Activated CD4-positive, CD25-positive, alpha-beta regulatory T cell treated with anti-CD3 and anti-CD28 coated beads, Interleukin-2, amount 50 U/mL, for 24 hours (primary cell): ENCODE measurements around the gene MLPH.
A peak's percentile ranks its signal among the peaks of the same experiment; 100 is the strongest.

Source experiments
- ATAC-seq, 2 donors: fragments of 150-1000 bp; cut with Tn5 transposase; one replicate each; pipeline ENCODE4 v1.10.0; 2021; ENCODE audit warnings: mild to moderate bottlenecking in 1 of 2, moderate library complexity in 1 of 2

Gene MLPH

DNA sequence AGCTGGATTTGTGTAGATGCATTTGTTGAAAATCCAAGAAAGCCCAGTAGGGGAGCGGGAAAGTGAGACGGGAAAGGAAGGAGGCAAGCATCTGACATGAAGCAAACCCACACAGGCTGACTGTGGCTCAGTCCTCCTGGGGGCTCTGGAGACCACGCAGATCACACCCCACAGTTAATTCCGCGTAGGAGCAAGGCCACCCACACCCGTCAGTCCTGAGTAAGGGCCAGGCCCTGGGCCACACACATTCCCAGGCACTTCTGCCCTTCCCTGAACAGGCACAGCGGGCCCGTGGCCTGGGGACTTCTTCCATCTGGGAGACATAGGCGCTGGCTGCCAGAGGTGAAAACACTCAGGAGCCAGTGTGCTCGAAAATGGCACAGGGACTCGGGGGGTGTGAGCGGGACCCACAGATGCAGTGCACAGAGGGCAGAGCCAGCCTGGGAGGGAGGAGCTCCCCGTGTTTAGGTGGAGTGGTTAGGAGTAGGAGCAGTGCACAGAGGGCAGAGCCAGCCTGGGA, 59.9 kb downstream of the MLPH start:
- no peak for ATAC-seq

DNA sequence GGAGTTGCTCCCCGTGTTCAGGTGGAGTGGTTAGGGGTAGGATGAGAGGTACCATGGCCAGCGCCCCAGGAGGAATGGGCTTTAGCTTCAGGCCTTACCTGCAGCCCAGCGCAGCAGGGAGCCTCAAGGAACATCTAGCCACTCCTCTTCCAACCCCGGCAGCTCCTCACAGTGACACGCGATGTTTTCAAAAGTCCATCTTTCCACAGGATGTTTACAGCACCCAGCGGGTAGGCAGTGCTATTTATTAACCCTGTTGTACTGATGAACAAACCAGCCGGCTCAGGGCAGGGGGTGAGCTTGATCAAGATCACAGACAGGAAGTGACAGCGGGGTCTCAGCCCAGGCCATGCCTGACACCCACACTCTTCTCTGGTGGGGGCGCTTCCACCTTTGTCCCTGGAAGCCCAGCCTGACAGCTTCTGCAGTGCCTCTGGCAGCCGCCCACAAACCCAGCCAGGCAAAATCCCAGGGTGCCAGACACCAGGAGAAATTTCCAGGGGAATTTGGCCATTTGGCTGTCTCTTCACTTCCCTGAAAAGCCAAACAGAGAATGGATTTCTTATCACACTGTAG, 60.9 kb downstream of the MLPH start:
- no peak for ATAC-seq

DNA sequence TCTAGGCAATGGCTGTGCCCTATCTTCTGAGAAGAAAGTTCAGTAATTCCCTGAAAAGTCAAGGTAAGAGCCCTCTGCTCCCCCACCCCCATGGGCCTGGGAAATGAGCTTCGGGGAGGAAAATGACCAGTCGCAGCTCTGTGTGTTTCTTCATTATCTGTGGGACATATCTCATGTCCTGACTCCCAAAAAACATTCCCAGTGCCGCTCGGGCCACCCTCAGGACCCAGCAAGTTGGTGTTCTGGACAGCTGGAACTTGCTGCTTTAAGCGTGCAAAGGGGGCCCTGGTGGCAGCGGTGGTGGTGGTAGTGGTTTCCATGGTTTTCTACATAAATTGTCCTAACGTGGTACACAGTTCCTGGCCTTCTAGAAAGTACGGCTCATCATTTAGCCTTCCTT, 62.2 kb downstream of the MLPH start:
- no peak for ATAC-seq

DNA sequence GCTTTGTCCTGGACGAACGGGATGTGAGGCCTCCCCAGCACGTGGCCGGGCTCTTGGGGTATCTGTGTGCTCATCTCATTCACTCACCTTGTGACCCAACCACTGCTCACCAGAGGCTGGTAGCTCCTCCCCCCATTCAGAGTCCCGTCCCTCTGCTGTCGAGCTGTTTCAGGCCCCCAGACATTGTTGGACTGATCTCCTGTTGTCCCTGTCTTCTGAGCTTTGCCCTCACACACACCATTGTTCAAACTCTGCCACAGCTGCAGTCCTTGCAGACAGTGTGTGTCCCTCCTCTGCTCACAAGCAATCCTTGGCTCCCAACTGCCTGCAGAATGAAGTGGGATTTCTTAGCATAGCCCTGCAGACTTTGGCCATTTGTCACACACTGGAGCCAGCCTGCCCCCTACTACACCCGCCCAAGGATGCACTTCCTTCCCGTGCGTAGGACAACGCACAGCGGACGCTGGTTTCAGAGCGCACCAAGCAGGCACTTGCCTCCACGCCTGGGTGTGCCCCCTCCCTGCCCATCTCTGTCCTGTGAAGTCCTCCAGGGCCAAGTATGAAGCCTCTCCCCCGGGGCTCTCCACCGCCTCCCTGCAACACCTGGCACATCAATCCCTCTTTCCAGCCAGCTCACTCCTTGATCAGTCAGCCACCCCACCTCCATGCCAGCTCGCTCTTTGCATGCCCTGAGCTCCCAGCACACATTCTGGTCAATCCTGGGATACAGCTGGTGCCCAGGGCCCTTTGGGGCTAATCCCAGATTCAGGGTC, 62.8 kb downstream of the MLPH start:
- ATAC-seq = no peak

DNA sequence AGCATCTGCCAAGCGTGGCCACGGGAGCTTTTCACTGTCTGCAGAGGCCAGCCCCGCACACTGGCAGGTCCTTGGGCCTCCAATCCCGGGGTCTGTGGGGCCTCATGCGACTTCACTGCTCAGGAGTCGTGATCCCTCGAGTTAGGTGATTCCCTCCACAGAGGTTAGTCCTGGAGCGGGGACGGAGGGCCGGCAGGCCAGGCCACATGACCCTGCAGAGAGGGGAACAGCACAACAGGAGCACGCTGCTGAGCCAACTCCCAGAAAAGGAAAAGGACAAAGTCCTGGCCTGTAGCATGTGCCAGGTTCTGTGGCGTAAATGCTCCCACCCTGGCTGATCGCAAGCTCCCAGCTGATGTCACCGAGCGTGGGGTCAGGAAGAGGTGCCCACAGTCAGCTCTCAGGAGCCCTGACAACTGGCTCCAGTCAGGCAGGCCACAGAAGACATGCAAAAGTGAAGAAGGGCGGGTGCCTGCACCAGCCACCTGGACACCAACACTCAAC, 64.1 kb downstream of the MLPH start:
- ATAC-seq = no peak

DNA sequence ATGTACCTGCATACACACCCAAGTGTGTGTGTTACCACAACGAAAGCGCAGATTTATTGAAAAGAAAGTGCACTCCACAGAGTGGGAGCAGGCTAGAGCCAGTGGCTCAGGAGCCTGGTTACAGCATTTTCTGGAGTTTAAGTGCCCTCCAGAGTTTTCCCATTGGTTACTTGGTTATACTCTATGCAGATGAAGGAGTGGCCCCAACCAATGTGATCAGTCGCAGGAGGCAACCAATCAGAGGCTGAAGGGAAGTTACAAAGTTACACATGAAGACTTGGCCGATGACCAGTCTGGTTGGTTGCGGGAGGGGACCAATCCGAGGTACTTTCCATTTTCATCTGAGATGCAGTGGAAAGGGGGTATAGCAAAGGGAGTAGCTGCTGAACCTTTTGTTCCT, 65.9 kb downstream of the MLPH start:
- no peak for ATAC-seq

DNA sequence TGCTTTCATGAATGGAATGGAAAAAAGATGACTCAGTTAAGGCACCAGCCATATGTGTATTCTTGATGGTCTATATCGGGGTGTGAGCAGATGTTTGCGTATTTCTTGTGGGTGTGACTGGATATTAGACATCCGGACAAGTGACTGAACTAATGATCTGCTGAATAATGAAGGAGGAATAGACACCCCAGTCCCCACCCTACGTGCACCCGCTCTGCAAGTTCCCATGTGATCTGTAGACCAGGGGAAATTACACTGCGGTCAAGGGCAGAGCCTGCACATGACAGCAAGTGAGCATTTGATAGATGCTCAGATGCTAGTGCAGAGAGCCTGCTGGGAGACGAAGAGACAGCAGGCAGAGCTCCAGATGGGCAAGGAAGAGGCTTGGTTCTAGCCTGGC, 66.9 kb downstream of the MLPH start:
- no peak for ATAC-seq

DNA sequence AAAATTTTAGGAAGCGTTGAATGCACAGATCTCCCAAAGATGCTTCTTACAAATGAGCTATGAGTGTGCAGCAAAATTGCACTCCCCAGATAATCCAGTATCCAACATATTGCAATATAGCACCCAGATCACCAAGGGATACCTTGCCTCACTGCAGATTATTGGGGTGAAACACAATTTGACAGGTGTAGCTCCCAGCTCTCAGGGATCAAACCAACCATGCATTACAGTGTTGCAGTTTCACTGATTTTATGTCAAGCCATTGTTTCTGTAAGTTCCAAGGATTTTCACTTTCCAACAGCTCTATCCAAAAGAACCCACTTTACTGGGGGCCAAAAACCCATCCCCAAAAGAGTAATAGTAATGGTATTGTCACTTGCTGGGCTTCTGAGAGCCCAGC, 68.5 kb downstream of the MLPH start:
- no peak for ATAC-seq

DNA sequence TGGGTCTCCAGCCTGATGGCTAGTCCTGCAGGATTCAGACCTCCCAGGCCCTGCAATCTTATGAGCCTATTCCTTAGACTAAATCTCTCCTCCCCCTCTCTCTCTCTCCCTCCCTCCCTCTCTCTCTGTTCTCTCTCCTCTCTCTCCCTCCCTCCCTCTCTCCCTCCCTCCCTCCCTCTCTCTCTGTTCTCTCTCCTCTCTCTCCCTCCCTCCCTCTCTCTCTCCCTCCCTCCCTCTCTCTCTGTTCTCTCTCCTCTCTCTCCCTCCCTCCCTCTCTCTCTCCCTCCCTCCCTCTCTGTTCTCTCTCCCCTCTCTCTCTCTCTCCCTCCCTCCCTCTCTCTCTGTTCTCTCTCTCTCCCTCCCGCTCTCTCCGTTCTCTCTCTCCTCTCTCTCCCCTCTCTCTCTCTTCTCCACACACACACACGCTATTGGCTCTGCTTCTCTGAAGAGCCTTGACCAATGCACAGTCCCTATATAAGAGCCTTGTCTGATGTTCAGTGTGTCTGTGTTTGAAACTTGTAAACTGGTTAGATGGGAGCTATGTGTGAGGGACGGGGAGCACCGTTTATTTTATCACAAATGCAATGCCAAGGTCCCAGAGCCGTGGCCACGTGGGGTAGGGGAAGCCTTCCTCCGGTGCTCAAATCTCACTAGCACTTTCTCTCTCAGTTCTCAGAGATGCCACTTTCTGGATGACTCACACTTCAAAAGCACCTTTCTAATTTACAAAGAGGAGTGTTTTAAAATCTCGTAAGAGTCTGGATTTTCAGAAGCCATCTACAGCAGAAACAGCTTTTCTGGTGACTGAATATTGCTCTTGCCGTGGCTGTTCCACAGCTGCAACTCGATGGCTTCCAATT, 70.0 kb downstream of the MLPH start:
- peak; percentile 77 to 84 for ATAC-seq

DNA sequence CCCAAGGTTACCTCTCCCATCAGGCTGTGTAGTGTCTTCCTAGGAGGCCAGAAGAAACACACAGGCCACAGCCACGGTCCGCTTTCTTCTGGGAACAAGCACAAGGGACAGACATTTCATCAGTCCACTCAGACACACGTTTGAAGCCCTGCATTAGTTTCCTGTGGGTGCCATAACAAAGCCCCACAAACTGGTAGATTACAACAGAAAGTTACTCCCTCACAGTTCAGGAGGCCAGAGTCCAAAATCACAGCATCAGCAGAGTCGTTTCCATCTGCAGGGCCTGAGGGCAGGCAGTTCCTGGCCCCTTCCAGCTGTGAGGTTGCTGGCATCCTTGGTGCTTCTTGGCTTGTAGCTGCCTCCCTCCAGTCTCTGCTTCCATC, 70.6 kb downstream of the MLPH start:
- no peak for ATAC-seq

DNA sequence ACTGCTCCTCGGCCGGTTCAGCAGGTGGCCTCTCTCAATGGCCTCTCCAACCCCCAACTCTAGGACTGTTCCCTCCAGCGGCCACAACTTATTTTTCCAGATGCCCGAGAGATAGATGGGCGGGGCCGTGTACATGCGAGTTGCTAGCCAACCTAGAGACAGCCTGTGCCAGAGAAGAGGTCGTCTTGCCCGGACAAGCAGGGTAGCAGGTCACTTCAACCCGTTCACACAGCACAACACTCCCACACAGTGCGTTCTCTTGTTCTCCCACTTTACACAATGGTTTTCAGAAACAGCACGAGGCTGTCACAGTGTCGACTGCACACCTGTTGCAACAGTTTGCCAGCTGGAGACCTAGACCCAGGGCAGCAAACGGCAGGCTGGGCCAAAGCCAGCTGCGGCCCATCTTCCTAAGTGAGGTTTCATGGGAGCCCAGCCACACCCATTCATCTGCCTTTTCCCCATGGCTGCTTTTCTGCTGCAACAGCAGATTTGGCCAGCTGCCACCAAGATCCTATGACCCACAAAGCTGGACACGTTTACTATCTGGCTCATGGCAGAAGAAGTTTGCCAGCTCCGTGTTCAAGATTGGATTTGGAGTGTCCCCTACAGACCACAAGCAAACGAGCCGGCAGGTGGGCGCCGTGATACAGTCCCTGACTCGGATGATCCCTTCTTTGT, 72.0 kb downstream of the MLPH start:
- no peak for ATAC-seq

DNA sequence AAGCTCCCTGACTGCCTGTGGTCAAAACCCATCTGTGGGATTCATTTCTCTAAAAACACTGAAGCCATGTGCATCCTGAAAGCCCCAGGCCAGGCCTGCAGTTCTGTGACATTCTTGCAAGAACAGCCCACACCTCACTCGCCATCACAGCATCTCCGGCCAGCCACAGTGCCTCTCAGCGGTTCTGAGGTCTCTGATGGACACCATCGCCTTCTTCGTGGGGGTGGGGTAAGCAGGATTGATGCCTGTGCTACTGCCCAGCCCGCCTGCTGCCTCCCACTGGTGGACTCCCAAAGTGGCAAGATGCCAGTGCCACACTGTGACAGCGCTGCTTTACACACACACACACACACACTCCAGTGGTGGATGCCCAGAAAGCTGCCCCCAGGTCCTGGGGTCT, 74.2 kb downstream of the MLPH start:
- no peak for ATAC-seq

DNA sequence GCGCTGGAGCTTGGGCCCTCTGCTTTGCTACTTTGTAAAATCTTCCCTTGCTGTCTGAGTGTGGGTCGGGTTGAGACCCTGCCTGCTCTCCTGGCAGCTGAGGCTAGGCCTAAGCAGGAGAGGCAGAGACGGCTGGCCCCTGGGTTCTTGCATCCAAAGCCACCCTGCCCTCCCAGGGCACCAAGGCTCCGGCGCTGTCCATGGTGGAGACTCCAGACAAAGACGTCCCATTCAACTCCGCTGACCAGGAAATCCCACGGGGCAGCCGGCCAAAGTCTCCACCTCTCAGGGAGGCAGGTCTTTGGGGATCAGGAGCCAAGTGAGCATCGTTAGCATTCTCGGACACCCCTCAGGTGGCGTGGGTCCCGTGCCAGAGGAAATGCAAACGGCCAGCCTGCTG, 76.8 kb downstream of the MLPH start:
- no peak for ATAC-seq

DNA sequence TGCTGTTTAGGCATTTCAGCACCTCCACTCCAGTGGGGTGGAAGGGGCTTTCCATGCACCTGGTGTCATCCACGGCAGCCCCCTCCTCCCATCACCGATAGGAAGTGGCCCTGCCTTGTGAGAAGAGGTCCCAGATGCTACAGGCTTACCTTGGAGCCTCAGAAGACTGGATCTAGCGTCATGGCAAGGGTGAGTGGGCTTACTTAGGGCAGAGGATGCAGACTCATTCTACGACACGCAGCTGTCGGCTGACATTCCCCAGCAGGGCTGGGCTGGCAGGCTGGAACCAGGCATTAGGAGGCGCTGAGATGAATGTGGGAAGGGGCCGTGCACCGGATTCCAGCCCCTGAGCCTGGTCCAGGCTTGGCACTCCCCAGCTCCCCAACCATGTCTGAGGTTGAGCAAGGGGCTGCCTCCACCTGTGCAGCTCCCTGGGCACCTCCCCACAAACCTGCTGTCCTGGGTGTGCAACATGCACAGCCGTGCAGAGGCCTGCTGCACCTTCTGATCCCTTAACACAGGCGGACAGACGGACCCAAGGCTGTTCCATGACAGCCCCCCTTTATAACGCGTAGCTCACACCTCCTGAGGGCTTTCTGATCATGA, 77.6 kb downstream of the MLPH start:
- ATAC-seq = no peak

DNA sequence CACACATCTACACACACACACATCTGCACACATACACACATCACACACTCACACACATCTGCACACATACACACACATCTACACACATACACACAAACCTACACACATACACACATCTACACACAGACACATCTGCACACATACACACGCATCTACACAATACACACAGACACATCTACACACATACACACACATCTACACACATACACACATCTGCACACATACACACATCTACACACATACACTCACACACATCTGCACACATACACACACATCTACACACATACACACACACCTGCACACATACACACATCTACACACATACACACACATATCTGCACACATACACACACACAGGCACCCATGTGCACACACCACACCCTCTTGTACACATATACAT, 78.9 kb downstream of the MLPH start:
- ATAC-seq = no peak

DNA sequence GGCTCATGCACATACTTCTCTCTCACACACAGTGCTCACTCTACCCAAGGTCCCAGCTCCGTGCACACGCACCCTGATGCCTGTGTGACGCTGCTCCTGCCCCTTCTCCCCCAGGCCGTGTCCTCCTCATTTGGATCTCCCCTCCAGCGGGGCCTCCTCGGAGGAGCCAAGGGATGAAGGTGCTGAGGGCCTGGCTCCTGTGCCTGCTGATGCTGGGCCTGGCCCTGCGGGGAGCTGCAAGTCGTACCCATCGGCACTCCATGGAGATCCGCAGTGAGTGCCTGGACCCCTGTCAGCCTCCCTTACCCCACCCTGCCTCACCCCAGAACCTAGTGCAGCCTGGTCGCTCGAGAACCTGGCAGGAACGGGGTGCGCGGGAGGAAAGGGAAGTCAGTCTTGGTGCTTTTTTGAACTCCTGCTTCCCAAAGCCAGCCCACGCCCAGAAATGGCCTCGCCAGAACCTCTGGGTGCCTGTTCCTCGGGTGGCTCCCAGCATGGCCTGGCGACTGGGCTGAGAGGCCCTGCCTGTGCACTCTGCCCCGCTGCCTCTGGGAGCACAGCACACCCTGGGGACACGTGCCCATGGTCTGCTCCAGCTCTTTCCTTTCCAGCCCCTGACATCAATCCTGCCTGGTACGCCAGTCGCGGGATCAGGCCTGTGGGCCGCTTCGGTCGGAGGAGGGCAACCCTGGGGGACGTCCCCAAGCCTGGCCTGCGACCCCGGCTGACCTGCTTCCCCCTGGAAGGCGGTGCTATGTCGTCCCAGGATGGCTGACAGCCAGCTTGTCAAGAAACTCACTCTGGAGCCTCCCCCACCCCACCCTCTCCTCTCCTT, 79.6 kb downstream of the MLPH start, which contains the start of gene PRLH:
PRLH (plus strand) TSS at position 174 of the 835 bp plus-strand sequence; CDS start at position 174, 0 bp downstream.
- no peak for ATAC-seq

DNA sequence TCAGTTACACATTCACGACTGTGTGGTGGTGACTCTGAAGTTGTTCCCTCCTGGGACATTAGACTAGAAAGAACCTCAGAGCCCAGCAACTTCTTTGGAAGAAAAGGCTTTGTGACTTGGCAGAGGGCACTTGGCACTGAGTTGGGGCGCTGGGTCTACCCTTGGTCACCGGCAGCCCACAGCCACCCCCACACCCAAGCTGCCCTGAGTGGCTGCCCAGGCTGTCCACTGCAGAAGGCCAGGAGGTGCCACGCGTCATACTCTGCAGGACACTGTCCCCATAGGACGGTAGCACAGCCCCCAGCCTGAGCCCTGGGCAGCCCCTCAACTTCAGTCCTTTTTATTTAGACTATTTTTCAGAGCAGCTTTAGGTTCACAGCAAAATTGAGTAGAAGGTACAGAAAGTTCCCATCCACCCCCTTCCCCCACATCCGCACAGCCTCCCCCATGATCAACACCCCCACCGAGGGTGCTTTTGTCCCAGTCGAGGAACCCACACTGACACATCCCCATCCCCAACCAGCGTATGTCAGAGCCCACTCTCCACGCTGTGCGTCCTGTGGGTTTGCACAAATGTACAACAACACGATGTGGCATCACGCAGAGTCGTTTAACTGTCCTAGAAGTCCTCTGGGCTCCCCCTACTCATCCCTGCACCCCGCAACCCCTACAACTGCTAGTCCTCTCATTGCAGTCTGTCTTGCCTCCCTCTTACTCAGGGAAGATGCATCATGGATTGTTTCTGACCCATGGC, 80.4 kb downstream of the MLPH start:
- no peak for ATAC-seq

DNA sequence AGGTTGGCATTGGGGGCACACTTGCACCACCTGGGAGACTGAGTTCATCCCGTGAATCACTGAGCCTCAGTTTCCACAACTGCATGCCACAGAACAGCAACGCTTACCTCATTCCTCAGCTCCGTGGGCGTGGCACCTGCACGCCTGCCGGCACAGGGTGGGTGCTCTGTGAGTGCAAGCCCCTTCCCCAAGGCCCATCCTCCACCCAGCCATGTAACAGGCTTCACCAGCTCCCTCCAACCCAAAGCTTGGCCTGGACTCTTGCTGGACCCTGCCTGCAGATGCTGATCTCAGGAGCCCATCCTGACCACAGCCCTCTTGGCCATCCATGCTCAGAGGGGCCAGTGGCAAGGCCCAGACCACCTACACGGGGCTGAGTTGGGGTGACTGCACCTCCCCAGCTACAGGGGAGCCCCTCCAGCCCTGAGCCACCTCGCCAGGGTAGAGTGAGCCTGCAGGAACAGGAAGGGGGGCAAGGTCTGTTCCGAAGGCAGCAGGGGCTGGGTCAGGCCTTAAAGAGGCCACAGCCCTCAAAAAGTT, 81.1 kb downstream of the MLPH start:
- no peak for ATAC-seq

DNA sequence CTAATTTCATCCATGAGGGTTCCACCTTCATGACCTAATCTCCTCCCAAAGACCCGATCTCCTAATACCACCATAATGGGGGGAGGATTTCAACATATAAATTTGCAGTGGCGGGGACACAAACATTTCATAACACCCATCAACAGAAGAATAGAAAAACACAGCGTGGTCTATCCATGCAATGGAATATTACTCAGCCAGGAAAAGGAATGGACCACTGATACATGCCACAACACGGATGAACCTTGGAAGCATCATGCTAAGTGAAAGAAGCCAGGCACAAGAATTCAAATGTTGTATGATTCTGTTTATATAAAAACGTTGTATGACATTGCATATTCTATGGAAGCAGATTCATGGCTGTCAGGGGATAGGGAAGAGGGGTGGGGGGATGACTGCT, 82.0 kb downstream of the MLPH start:
- ATAC-seq = no peak

DNA sequence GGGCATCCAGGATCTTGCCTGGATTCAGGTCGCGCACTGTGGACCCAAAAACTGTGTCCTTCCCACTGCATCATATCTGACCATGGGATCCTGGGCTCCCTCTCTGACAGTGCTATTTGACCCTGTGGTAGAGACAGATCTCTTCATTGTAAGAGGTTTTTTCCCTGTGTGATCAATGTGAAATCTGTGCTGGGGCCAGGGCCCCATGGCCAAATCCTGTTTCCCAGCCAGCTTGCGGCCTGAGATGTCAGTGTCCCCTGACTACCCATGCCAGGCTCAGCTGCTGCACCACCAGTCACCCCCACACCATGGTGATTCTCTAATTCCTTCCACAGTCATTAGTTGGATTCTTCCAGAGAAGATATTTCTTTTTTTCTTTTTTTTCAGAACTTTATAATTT, 82.8 kb downstream of the MLPH start:
- ATAC-seq = no peak
